Activated naive CD8-positive, alpha-beta T cell treated with anti-CD3 and anti-CD28 coated beads, Interleukin-2, amount 50 U/mL, for 16 hours (primary cell): ENCODE measurements around the gene CAMK1D.
"Not testable (repeated sequence)": the region's sequence is repeated elsewhere in the genome, so short reads cannot be mapped to it uniquely, and the experiment has no call there.

Experiments
- DNase-seq: peaks from one replicate; pipeline ENCODE4 v3.0.0-alpha.2; 2020; ENCODE audit warnings: low read depth, low spot score

CAMK1D gene

DNA sequence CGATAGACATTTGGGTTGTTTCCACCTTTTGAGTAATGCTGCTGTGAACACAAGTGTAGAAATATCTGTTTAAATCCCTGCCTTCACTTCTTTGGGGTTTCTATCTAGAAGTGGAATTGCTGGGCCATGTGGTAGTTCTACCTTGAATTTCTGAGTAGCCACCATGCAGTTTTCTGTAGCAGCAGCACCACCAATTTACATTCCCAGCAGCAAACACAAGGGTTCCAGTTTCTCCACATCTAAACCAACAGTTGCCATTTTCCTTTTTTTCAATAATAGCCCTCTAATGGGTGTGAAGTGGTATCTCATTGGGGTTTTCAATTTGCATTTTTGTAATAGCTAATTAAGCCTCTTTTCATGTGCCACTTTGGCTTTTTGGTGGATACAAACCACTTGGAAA, 442.4 kb downstream of the CAMK1D start:
- no peak for DNase-seq

DNA sequence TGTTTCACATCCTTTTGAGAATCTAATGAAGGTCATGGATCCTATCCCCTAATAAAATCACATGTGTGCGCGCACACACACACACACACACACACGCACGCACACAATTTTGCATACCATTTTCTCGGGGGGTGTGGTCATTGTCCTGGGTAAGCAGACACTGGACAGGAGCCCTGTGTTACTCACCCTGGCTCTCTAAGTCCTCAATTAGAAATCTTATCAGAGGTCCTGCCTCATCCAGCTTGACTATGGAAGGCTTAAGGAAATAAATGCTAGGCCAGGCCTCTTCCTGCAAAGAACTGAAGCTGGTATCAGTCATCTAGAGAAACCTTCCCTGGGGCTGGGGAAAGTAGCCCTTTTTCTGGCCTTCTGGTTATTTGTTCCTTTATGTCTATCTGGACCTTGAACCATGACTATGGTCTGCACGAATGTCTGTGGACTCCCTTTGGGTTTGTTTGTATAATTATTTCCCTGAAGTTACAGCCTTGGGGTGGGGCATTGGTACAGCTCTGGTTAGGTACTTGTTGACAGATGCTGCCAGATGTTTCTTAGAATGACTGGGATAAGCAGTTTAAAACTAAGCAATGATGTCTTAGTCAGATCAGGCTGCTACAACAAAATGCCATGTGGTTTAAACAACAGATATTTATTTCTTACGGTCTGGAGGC, 443.7 kb downstream of the CAMK1D start:
- no peak for DNase-seq

DNA sequence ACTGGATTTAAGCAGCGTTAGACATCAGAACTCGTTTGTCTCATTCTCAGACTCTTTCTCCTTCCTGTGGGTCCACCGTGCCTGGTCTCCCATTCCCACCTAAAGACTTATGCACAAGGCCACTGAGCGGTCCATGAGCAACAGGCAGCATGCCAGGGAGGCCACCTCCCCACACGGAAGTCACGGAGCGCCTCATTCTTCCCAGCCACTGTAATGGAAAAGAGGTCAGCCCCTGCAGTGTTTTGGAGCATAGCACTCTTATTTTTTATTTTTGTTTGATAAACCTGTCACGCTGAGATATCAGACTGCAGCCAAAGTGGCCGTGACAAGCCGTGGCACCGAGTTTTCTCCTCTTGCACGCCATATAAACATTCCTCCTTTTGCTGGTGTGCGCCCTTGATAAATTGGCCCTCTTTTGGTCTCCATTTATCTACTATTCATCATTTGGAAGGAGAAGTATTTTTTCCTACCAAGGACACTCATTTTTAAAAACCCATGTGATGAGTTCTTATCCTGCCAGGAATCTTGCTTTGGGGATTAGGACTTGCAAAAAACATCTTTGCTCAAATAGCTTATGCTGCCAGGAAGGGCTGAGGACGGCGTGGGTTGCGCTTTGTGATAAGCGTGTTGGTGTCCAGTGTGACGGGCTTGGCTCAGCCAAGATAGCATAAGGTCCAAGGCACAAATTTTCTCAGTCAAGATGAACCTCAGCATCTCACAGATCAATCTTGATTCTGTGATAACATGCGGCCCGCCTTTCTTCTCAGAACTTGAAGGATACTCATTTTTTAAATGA, 446.2 kb downstream of the CAMK1D start:
- no peak for DNase-seq

DNA sequence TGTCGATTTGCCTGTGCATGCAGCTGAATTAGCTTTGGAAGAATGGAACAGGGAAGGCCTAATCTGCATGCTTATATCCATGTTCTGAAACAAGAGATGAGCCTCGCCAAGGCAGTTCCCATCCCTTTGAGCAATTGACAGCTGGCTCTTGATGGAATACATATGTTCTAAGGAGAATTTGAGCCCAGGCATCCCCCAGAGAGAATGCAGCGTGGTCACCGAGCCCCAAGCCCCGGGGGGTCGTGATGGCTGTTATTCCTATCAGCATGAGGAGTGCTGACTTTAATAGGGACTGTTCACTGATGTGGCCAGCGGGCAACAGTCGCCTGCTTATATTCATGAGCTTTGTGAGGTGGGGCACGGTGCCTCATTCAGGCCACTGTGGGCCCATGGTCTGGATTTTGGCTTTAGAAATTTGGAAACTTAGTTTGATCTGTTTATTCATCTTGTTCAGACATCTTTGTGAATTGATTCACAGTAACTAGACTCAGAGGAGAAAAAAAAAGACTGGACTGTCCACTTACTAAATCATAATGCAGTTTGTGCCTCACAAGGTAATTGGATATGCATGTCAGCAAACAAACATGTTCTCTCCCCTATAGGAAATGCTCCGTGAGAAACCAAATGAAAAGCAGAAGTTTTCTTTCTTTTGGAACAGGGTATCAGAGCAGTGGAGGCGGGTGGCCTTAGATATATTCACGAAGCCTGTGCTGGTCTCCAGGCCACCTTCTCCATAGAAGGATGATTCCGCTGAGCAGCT, 447.2 kb downstream of the CAMK1D start:
- DNase-seq = no peak

DNA sequence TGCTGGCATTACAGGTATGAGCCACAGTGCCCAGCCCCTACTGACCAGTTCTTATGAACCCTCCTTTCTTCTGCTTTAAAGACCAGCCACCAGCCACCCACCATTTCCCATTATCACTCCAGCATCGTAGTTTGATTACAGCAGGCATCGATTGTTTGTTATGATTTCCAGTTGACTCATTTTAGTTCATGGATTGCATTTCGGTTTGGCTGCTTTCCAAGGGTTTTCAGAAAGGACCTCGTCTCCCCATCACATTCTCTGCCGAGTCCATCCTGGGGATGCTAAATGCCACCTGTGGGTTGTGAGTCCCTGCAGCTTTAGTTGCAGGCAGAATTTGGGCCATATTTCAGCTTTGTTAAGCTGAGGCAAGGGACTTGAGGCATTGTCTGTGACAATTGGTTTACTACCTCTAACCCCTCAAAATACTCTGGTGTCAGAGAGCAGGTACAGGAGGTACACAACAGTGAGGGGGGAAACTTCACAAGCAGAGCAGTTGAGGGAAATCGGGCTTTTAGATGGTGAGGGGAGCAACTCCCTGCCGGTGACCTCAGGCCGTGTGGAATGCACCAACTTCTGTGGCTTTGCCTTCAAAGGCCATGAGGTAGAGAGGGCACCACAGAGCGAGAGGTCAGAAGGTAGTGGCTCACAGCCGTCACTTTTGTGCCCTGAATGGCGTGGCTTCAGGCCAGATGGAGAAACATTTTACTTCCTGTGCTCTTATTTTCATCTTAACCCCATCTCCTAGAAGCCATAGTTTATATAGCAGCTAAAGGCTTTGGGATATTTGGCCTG, 448.3 kb downstream of the CAMK1D start:
- DNase-seq = no peak

DNA sequence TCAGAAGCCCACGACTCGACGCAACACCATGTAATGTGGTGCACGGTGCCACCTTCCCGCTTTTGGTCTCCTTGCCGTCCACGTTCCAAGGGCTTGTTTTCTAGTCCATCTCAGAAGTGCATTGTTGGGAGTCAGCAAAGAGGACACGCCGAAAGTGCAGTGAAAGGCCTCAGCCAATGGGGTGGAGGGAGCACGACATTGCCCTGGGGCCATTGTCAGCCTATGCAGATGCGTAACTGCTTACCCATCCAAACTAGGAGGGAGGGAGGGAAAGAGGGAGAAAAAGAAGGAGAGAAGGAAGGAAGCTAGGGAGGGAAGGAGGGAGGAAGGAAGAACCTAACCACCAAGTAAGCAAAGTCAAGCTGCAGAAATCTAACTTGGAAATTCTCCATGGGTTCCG, 449.8 kb downstream of the CAMK1D start:
- no peak for DNase-seq

DNA sequence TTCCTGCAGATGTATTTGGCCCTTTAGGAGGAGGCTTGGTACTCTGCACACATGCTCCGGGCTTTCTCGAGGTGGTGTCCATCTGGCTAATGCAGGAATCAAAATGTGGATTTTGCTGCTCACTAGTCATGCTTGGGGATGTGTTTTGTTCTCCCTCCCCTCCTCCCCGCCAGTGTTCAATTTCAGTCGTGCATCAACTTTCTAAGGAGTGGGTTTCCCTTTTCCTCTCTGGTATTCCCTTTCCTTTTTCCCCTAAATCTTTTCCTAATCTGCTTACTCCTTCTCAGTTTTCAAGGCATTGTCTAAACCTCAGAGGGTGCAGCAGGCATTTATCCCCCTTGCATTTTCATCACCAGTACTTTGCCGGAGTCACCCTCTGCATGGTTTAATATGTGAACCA, 450.4 kb downstream of the CAMK1D start:
- DNase-seq = no peak

DNA sequence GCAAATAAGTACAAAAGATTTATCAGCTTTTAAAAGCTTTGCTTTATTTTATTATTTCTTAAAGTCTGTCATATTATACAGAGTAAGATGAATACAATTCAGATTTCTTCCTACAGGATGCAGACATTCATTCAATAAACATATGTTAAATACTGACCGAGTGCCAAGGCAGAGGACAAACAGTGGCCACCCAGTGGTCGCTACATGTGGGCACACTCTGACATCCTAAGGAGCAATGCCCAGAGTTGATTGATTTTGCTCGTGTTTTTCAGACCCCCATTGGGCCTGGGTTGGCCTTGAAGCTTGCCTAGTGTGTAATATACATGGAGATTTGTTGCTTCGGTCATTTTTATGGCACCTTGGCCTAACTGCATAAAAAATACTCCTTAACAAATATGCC, 451.0 kb downstream of the CAMK1D start:
- DNase-seq = no peak

DNA sequence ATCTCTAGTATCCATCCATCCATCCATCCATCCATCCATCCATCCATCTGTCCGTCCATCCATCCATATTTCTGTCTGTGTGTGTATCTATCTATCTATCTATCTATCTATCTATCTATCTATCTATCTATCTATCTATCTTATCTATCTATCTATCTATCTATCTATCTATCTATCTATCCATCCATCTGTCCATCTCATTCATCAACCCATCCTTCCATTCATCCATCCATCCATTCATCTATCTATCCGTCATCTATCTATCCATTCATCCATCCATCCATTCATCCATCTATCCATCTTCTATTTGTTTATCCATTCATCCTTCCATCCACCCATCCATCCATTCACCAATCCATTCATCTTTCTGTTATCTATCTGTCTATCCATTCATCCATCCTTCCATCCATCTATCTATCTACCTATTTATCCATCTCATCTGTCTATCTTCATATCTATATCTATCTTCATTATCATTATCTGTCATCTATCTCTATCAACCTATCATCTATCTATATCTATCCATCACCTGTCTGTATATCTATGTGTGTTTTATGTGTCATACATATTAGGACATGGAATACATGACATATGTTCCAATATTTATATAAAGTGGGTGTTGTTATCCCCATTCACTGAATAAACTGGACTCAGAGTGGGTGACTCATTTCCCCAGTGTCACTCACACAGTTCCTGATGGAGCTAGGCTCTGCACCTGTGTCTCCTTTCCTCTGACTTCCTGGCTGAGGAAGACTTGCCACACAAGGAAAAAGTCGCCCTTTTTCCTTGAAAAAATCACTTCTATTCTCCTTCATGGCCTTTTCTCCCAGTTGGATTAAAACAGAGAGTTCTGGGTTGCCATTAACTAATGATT, 452.1 kb downstream of the CAMK1D start:
- DNase-seq = no peak

DNA sequence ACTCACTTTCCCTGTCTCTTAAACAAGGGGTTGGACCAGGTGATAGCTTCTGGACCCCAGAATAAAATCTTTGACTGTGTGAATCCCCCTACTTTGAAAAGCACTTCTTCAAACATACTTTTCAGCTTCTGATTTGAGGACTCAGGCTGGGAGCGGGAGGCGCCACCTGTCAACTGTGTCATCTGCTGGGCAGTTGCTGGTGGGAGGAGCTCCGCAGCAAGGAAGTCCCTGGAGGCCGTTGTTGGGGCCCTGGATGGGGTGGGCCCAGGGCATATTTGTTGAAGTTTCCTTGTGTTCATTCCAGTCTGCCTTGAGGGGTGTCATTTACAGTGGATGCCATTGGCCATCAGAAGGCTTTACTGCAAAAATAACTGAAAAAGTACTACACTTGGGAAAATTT, 454.4 kb downstream of the CAMK1D start:
- DNase-seq = no peak

DNA sequence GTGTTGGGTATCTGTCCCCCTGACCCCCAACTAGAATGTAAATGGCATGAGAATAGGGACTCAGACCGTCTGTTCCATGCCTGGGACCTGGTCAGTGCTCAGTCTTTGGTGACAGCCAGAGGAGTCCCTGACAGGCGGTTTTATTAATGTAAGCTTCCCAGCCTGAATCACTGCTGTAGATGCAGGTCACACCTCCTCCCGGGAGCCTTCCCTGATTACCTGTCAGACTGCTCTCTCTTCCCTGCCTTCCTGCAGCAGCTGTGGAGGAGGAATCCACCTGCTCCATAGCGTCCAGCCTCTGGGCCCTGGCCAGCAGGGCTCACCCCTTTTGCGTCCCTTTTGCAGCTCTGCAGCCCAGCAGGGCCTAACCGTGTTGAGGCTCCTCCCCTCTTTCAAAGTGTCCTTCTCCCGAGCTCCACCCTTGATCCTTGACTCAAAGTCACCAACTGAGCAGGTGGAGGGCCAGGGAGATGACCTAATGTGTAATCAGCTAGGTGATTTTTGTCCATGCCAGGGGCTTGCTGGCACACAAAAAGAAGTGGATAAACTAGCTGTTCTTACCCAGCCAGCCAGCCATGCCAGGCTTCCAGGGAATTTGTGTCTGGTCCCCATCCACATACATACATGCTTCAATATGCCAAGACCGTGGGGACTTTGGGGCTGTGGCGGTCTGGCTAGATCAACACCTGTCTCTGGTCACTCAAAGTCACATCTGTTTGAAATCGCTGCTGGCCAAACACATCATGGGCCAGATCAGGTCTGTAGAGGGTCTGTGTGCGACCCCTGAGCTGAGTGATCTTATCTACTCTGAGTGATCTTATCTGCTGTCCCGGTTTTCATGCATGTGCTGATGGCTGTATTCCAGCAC, 457.1 kb downstream of the CAMK1D start:
- DNase-seq = no peak

DNA sequence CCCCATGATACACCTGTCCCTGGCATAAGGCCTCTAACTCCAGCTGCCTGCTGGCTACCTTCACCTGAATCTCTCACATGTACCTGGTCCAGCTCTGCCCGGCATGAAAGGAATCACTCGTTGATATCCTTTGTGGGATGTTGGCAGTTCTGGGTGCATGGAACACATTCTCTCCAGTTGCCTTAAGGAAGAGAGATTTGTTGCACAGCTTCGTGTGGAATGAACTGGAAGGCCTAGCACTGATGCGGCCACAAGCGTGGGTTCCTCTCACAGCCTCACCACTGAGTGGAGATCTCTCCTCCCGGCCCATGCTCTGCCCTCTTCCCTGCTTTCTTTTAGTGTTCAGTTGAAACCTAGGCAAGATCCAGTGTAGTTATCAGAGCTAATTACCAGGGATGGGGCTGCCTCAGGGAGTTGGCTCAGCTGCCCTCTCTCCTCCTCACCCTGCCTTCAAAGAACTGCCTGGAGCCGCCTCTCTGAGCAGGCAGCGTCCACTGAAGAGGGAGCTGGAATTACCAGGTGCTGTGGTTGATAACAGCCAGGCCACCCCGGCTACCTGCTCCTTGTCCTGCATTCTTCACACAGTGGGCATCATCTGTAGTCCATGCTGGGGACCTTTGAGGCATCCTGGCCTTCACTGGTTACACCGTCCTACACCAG, 457.9 kb downstream of the CAMK1D start:
- DNase-seq = no peak

DNA sequence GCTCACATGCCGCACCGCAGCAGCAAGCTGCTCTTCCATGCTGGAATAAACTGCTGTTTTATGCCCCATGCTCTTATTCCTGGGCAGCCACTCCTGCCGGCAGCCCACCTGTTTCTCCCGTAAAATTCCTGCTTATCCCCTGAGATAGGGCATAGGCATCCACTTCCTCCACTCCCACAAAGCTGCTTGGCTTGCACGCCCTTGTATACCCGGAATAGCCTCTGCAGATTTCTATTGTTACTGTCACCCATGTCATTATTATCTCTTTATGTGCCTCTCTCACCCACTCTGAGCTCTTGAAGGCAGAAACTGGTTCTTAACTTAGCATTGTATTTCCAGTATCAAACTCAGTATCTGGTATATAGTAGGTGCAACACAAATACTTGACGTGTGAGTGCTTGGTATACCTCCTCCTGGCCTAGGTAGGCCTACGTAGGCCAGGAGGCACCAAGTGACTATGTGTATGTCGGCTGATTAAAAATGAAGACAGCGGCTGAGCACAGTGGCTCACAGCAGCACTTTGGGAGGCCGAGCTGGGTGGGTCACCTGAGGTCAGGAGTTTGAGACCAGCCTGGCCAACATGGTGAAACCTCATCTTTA, 458.8 kb downstream of the CAMK1D start:
- no peak for DNase-seq

DNA sequence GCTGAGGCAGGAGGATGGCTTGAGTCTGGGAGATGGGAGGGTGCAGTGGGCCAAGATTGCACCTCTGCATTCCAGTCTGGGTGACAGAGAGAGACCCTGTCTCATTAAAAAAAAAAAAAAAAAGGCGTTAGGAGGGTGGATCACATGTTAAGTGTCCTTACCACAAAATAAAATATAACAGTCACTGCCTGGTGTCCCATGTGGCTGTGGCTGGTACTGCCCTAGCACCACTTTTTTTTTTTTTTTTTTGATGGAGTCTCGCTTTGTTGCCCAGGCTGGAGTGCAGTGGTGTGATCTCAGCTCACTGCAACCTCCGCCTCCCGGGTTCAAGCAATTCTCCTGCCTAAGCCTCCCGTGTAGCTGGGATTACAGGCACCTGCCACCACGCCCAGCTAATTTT, 460.7 kb downstream of the CAMK1D start:
- DNase-seq = not testable (repeated sequence)

DNA sequence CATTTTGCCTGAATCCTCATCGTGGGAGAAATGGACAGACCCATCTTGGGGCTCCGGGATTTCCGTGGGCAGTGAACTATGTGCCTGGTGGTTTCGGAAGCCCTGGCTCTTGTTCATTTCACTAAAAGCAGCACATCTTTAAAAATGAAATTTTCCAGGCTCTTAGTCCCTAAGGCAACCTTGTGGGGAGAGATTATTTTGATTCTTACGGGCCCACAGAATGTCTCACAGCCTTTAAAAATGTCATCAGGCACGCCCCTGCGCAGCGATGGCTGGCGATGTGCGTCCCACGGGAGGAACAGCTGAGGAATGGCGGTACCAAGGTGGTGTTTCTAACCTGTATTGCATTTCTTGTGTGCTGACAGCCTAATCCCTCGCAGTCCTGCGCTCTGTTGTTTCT, 462.5 kb downstream of the CAMK1D start:
- DNase-seq = no peak

DNA sequence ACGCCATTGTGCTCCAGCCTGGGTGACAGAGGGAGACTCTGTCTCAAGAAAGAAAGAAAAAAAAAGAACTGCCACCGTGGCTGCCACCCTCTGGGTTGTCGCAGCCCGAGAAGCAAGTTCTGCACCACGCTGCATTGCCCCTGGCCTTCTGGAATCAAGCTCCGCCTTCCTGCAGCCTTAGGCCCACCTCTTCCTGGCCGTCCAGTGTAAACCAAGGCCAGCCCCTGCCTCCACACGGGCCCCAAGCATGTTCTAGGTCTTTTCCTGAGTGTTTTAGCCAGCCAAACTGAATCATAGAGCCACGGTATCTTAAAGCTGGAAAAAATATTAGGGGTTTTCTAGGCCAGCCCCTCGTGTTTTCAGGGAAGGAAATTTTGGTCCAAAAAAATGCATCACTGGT, 463.2 kb downstream of the CAMK1D start:
- DNase-seq = no peak

DNA sequence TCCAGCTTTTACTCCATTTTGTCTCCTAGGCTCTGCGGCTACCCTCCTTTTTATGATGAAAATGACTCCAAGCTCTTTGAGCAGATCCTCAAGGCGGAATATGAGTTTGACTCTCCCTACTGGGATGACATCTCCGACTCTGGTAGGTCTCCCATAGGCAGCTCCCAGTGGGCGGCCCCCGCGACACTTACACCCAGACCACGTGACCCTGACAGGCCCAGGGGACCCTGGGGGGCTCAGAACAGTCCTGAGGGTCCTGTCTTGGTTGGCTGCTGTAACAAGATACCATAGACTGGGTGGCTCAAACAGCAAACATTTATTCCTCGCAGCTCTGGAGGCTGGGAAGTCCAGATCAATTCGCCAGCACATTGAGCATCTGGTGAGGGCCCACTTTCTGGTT, 464.8 kb downstream of the CAMK1D start:
- no peak for DNase-seq

DNA sequence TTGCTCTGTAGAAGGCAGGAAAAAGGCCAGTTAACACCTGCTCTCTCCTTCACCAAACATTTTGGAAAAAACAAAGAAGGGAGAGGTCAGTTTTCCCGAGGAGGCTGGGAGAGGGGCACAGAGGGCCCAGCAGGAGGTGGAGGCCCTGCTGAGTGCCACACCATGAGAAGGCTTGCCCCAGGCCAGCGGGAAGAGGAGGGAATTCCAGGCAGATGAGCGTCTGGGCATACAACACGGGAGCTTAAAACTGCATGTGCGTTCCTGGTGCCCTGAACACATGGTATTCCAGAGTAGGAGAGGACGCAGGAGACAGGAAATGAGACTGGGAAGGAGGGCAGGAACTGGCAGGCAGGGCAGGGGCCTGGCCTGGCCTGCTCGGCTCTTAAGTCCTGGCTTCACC, 469.7 kb downstream of the CAMK1D start:
- DNase-seq = no peak

DNA sequence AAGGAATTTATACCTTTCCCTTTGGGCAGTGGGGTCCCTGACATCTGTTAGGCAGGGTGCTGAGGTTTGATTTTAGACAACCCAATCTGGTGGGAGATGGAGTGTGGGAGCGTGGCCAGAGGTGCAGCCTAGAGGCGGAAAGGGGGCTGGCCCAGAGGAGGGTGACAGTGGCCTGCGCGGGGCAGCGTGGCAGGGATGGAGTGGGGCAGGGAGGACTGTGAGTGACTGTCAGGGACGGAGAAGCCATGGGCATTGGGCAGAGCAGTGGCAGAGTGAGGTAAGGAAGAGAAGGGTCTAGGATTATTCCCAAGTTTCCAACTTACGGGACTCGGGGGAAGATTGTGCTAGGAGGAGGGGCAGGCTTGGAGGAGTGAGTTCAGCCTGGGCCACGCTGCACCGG, 470.3 kb downstream of the CAMK1D start:
- DNase-seq = no peak
